AG09309 (cell line): Measurements from ENCODE around the gene IL5RA.

ENCODE experiments used
- DNase-seq: peaks from one replicate; pipeline ENCODE4 v3.0.0-alpha.2; 2010; ENCODE audit warnings: low read depth
- H3K4me3 ChIP-seq: 2 replicates; pipeline ENCODE4 v1.5.1; 2011; ENCODE audit warnings: mild to moderate bottlenecking, low read depth, low read length, moderate library complexity; ENCODE audit not compliant: control insufficient read depth
- TF ChIP-seq, protein P1 (sequence below): IDR thresholded peaks from 2 replicates; pipeline ENCODE4 v1.5.1; 2011; ENCODE audit warnings: mild to moderate bottlenecking, low read depth, low read length, inconsistent platforms; ENCODE audit not compliant: insufficient read depth, control insufficient read depth; ENCODE audit errors: missing control alignments

Gene IL5RA

DNA sequence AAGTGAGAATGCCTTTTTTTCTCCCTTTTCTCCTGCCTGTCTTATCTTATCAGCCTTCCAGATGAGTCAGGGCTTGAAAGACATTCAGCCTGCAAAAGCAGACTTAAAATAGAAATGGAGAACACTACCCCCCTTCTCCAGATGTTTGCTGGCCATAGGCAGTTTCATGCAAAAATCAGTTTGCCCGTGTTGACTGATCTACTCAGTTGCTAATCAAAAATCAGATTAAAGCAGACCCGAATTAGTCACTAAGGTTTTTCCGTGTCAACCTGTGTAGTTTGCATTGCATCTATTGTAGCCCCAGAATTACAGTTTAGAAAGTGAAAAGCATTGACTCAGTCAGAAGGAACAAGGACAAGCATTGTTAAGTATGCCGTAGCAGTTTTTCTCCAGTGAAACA is 56.2 kb downstream of the IL5RA start:
- no peak for DNase-seq
- no peak overlapping the region for H3K4me3 ChIP-seq
- TF ChIP-seq, protein P1, sequence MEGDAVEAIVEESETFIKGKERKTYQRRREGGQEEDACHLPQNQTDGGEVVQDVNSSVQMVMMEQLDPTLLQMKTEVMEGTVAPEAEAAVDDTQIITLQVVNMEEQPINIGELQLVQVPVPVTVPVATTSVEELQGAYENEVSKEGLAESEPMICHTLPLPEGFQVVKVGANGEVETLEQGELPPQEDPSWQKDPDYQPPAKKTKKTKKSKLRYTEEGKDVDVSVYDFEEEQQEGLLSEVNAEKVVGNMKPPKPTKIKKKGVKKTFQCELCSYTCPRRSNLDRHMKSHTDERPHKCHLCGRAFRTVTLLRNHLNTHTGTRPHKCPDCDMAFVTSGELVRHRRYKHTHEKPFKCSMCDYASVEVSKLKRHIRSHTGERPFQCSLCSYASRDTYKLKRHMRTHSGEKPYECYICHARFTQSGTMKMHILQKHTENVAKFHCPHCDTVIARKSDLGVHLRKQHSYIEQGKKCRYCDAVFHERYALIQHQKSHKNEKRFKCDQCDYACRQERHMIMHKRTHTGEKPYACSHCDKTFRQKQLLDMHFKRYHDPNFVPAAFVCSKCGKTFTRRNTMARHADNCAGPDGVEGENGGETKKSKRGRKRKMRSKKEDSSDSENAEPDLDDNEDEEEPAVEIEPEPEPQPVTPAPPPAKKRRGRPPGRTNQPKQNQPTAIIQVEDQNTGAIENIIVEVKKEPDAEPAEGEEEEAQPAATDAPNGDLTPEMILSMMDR, result no peak

DNA sequence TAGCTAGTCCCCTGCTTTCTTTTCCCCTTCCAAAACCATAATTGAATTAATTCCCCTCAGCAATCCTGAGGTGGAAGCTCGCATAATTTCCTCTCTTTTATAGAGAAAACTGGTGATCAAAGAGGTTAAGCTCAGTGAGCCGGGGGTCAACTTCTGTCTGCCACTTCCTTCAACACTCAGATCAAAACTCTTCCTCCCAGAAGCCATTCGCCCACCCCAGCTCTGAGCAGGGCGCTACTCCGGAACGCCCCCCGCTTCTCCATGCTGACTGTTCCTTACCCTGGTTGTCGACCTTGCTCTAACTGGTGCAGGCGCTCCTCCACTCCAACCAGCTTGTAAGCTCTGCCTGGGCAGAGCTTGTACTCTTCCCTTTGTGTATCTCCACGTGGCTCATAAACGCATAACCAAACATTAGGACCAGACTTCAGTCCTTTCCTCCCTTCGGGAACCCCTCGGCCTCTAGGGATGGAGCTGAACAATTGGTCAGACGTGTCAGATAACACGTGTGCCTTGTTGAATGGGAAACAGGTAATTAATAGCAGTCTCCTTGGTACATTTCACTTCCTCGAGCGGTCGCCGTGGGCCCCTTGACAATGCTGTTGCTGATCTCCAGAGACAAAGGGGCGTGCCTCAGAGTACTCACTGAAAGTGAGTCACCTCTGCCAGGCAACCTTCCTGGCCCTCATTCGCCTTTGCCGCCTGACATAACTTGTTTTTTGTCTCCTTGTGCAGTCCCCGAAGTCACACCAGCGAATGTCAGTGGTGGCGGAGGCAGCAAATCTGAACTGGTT is 71.8 kb downstream of the IL5RA start:
- no peak for DNase-seq

DNA sequence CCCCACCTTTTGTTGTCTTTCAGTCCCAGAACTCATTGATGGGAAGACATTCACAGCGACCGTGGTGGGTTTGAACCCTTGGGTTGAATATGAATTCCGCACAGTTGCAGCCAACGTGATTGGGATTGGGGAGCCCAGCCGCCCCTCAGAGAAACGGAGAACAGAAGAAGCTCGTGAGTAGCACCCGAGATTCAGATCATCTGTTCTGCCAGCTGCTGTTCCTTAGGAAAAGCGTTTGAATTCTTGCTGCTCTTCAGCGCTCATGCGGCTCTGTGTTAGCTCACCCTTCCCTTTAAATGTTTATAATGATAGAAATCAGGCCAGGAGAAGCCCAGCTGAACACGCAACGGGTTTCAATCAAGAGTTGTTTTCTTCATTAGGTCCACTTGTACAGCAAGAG is 73.0 kb downstream of the IL5RA start:
- no peak for DNase-seq
- no peak overlapping the region for H3K4me3 ChIP-seq
- TF ChIP-seq, protein P1, result no peak

More for the DNA sequence above, 71.8 kb downstream of the IL5RA start:
- TF ChIP-seq, protein P1, result no peak
- H3K4me3 ChIP-seq, result no peak overlapping the region

DNA sequence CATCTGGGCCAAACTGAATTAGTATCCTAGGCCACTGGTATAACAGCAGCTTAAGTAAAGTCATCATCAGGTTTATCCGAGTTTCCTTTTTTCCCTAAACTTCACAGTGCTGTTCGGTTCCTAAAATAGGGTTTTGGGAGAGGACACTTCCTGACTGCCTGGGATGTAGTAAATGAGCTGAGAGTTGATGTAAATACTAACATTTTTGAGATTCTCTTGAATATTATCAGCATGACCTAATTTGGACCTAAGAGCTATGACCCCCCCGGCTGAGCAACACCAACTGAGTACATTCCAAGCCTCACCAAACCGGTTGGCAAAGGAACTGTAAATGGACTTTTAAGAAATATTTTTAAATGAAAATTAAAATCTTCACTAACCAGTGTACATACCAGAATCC is 78.8 kb downstream of the IL5RA start:
- no peak for DNase-seq
- TF ChIP-seq, protein P1, result no peak
- no peak overlapping the region for H3K4me3 ChIP-seq

DNA sequence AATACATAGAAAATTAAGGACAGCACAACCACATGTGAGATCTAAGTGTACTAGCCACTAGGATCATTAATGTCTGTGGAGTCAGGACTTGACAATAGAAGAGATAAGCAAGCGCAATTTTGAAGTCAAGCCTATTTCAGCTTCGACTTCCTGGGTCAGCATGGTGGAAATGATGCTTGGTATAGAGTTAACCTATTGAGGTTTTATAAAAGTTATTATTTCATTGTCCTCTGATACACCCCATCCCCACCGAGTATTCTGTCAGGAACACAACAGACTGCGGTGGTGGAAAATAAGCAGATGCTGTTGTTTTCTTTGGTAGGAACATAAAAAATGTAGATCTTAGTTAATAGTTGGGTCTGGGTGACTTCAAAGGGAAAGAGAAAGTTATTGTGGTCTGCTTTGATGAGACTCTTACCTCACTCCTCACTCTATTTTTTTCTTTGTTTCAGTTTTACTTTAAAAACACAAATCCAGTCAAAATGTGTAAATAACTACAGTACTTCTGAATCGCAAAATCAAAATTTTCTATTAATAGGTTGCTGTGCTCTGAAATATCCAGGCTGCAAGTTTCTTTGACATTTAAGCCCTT is 82.1 kb downstream of the IL5RA start:
- DNase-seq, result no peak
- no peak overlapping the region for H3K4me3 ChIP-seq
- TF ChIP-seq, protein P1, result no peak

DNA sequence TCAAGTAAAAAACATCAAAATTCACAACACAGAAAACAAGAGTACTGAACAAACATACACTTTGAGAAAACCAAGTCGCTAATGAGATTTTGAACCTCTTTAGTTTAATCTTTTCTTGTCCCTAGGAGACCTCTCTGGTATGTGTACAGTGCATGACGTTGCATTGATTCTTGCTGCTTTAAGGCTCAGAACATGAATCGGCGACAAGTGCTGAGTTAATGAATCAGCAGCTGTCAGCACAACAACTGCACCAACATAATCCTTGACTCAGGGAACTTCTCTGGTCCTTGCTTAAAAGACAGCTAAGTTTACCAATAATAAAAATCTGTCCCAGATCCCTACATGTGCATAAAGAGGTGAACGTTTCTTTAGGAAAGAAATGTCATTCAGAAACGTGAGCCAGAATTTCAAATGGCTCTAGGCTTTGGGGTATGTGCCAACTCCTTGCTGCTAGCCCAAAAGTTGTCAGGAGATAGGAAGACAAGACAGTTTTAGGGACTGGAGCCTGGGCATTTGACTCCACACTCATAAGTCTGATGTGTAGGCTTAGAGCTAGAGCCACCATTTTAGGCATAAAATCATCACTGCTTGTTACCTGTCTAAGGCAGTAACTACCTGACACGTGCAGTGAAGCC is 86.9 kb downstream of the IL5RA start:
- TF ChIP-seq, protein P1, result no peak
- no peak for DNase-seq
- H3K4me3 ChIP-seq, result no peak overlapping the region
